NCI-H460 (cell line): ENCODE data around the gene EHBP1. TPM values are rescaled to one million over a fixed set of nuclear protein-coding genes. Genes with fewer than 3 reads are reported as not detected.
"Not testable (repeated sequence)": the region's sequence is repeated elsewhere in the genome, so short reads cannot be mapped to it uniquely, and the experiment has no call there.

Experiments
- DNase-seq: peaks from one replicate; pipeline ENCODE4 v3.0.0-alpha.2; 2016; ENCODE audit warnings: low read depth; ENCODE audit errors: extremely low read depth
- total RNA-seq: library from RNA; depleted of rRNA; stranded (reverse); fragments of >200 nt; shearing (Covaris generic); gene quantifications from 2 replicates; pipeline ENCODE4 v1.2.3, GENCODE V29; 2014

The EHBP1 gene
- total RNA-seq, 1 experiment from 2014 or later: 22.6 TPM

DNA sequence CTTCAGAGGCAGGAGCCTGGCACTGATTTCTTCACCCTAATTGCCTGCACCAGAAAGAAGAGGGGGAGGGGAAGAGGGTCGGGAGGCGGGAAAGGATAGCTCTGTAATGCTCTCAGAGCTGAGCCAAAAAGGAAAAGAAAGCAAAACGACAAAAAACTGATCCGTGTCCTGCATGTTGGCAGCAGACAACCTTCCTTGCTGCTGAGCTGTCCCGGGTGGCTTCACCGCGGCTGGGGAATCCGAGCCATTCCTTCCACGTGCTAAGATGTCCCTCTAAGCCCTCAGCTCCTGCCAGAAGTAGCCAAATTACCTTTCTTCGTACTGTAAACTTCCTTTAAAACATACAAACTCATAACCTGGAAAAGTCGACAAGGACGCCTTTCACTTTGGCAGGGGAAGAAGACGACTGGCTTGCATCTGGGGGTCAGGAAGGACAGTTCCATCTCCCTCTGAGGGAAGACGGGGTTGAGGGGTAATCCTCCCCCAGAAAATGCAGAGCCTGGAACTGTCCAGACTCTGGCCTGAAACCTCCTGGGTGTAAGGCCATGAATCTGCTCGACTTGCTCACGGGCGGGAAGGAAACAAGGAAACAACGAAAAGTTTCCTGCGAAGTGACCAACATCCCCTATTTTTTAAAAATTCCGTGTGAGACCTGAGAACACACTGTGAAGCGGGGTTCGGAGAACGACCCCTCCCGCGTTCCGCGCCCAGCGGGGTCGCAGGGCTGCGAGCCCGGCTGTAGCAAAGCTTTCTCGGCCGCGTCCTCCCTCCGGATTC, 352.8 kb downstream of the EHBP1 start:
- DNase-seq: no peak

- DNase-seq: no peak
Measured at GRCh38 chr2:63058921-63059792, 353.6 kb downstream of the EHBP1 start.

DNA sequence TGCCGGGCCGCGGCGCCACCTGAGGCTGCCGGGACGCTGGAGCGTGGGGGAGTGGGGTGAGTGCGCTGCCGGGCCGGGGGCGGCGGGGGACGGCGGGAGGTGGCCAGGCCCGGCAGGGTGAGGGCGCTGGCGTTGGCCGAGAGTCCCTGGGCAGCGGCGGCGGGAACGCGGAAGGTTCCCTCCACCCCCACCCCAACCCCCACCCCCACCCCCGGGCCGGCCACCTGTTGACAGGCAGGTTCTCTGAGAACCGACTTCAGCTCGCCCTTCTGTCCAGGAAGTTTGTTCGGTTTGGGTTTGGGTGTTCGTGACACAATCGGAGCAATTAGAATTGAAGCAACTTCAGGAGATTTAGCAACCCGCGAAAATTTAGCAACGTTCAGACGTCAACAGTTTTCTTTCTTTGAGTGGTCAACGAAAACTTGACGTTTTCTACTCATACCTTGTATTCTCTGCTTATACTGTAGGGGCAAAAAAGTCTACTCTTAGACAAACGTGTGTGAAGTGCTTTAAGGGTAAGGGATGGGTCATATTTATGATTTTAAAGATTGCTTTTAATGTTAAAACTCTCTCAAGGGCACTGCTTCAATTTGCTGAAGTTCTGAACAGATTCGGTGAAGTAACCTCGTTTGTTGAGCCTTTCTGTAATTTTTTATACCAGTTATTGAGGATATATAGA, 354.4 kb downstream of the EHBP1 start:
- no peak for DNase-seq

- DNase-seq: no peak
Measured at GRCh38 chr2:63060472-63060991, 355.0 kb downstream of the EHBP1 start.

DNA sequence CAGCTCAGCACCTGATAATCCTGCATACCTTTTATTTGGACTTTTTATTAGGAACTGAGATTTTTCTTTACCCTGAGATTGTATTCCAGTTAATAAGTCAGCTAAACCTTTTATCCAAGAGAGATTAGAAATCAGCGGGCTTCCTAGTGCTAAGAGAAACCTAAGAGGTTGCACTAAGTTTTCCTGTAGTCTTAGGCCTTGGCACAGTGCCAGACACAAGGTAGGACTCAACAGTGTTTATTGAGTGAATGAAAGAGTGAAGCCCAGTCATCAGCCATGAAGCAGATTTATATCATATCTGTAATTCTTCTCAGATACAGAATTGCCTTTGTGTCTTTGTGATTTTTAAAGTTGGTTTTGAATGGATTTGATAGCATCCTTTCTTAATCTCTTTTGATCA, 358.7 kb downstream of the EHBP1 start:
- no peak for DNase-seq

GRCh38 chr2:63064661-63065060, 359.1 kb downstream of the EHBP1 start:
- no peak for DNase-seq

DNA sequence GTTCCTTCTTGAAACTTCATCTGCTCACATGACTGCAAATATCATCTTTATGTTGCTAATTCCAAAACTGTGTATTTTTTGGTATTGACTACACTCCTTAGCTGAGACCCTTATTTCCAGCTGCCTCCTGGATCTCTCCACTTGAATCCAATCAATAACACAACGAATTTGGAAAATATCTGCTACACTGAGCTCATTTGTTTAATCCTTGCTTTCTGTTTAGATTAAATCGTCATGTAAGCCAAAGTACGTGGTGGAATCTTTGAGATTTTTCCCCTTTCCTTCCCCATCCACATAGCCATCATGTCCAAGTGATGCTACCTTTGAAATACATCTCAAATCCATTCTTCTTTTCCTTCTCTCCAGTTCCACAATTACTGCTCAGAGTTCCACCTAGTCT, 360.8 kb downstream of the EHBP1 start:
- DNase-seq: no peak

- DNase-seq: no peak
Measured at GRCh38 chr2:63066838-63067237, 361.3 kb downstream of the EHBP1 start.

DNA sequence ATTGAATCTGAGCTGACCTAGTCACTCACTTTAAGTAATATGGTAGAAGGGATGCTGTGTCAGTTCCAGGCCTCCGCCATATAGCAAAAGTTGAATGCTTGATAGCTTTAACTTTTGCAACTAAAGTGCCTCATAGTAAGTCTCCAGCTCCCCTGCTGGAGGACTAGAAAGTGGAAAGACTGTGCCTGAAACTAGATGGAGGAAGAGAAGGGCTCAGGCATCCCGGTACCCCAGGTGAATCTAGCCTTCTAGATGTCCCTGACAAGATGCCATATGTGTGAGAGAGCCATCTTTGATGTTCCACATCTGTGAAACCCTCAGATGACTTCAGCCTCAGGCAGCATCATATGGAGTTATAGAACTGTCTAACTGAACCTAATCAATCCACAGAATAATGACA, 366.2 kb downstream of the EHBP1 start:
- DNase-seq: no peak

- no peak for DNase-seq
Measured at GRCh38 chr2:63073994-63074393, 368.5 kb downstream of the EHBP1 start.

DNA sequence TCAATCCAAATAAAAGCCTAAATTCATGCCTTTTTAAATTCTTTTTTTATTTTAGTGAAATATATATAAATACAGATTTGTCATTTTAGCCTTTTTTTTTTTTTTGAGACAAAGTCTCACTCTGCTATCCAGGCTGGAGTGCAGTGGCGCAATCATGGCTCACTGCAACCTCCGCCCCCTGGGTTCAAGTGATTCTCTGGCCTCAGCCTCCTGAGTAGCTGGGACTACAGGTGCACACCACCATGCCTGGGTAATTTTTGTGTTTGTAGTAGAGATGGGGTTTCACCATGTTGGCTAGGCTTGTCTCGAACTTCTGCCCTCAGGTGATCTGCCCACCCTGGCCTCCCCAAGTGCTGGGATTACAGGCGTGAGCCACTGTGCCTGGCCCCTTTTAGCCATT, 368.9 kb downstream of the EHBP1 start:
- not testable (repeated sequence) for DNase-seq

GRCh38 chr2:63078852-63079606, 373.5 kb downstream of the EHBP1 start:
- no peak for DNase-seq

- no peak for DNase-seq
Measured at GRCh38 chr2:63081404-63081803, 375.9 kb downstream of the EHBP1 start.

DNA sequence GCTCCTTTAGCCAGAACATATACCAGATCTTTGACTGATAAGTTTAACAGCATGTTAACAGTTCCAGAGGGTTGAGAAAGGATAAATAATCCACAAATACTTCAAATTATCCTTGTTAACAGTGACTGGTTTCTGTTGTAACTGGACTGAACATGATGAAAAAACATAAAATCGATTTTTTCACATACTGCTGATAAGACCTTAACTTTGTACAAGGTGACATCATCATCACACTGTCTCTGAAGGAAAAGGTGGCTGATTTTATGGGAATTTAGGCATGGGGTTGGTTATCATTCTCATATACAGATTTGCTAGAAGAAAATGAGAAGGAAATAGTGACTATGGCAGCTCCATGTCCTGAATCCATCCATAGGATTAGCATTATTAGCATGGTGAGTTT, 381.2 kb downstream of the EHBP1 start:
- DNase-seq: no peak

DNA sequence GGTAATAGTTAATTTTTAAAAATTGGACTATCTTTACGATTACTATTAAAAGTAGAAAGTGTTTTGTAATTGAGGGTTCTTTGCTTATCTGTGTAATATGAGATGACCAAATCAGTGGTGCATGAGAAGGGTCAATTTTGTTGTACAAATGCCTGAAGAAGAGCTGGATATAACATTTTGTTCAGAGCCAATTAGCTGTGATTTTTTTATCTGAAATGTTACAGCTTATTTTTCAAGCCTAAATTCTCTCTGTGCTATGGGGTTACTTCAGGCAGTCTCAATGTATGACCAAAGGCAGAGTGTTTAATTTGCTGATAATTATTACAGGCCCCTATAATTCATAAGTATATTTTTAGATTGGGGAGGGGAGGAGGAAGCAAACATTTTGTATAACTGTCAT, 386.9 kb downstream of the EHBP1 start:
- DNase-seq: no peak

- DNase-seq: no peak
Measured at GRCh38 chr2:63092857-63093256, 387.3 kb downstream of the EHBP1 start.

- DNase-seq: no peak
Measured at GRCh38 chr2:63093502-63093901, 388.0 kb downstream of the EHBP1 start.
